GM11168 (cell line): ENCODE results near the gene CDC20B.
"Not testable (repeated sequence)": the region's sequence is repeated elsewhere in the genome, so short reads cannot be mapped to it uniquely, and the experiment has no call there.

Experiments used
- in situ Hi-C: fragments of 300-500 bp; cut with MboI; formaldehyde crosslinking; loops from one replicate; pipeline ENCODE4 v1.12.0; 2022; ENCODE audit warnings: low sequenced_read_pairs; ENCODE audit not compliant: unreplicated experiment

CDC20B gene

DNA sequence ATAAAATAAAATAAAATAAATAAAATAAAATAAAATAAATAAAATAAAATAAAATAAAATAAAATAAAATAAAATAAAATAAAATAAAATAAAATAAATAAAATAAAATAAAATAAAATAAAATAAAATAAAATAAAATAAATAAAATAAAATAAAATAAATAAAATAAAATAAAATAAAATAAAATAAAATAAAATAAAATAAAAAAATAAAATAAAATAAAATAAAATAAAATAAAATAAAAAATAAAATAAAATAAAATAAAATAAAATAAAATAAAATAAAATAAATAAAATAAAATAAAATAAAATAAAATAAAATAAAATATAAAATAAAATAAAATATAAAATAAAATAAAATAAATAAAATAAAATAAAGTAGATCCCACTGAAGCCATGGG, 67.0 kb downstream of the CDC20B start:
- in situ Hi-C loops, result not testable (repeated sequence)

DNA sequence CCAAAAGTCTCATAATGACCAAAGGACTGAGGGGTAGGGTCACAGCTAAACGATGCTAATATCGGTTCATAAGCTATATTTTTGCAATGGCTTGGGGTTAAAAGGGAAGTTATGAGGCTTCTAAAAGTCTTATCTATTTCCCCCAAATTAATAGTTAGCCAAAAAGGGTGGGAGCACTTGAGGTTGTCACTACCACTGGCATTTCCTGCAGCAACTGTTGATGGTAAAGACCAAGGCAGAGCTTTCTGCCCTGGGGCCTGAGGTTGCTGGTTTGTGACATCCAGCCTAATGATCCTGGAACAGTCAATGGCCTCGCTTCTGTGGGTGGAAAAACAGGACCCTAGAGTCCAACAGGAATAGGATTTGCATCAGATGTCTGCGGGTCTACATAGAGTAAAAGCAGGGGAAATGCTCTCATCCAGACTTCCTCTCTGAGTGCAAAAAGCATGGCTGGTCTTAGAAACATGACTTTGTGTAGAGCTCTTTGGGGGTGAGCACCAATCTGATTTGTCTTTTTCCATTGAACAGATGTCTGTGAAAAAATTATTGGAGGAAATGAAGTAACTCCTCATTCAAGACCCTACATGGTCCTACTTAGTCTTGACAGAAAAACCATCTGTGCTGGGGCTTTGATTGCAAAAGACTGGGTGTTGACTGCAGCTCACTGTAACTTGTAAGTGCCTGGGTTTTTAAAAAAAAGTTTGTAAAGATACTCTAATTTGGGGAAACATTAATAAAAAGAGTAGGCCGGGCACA, 67.9 kb downstream of the CDC20B start:
- in situ Hi-C loops, result no loop called here

DNA sequence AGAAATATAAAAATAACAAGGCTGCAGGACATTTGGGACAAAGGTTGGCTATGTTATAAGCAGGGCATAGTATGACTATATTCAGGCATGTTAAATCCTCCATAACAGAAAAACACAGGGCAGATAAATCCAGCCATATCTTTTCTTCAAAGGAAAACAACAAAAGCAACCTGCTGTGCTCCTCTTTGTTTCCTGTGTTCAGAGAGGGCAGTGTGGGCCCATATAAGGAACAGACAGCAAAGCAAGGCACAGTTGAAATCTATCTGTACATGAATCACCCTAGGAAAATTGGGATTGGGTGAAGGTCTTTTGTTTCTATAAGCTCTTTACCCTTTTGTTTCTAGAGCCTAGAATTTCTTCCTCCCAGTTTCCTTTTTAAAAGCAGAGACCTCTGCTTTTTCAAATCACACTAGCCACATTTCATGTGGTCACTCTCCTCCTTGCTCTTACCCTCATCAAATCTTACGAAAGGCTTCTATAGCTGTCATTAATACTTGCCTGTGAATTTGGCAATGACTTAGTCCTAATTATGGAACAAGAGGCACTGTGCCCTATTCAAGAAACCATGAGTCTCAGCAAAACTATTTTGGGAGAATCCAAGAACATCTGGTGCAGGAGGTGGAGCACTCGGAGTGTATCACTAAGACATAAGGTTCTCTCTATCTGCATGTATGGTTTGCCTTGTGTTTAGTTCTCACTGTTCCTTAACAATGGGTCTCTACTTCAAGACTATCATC, 68.8 kb downstream of the CDC20B start:
- in situ Hi-C loops, result no loop called here

DNA sequence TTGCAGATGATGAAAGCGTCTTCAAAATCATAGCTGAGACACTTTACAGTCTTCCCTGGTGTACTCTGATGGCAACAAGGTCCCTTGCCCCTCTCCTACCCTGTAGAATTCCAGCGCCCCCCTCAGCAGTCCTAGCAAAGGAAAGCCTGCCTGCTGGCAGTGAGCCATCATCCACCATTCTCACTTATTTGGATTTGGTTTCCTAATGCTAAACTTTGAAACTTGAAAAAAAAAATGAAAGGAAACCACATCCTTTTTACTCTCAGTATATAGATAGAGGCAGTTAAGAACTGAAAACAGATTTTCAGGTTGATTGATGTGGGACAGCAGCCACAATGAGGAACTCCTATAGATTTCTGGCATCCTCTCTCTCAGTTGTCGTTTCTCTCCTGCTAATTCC, 70.6 kb downstream of the CDC20B start, which contains the start of gene GZMA:
Gene GZMA (plus strand): TSS at position 299 of the 400 bp plus-strand sequence. CDS start 37 bp downstream, at position 336.
- in situ Hi-C loops, result no loop called here

DNA sequence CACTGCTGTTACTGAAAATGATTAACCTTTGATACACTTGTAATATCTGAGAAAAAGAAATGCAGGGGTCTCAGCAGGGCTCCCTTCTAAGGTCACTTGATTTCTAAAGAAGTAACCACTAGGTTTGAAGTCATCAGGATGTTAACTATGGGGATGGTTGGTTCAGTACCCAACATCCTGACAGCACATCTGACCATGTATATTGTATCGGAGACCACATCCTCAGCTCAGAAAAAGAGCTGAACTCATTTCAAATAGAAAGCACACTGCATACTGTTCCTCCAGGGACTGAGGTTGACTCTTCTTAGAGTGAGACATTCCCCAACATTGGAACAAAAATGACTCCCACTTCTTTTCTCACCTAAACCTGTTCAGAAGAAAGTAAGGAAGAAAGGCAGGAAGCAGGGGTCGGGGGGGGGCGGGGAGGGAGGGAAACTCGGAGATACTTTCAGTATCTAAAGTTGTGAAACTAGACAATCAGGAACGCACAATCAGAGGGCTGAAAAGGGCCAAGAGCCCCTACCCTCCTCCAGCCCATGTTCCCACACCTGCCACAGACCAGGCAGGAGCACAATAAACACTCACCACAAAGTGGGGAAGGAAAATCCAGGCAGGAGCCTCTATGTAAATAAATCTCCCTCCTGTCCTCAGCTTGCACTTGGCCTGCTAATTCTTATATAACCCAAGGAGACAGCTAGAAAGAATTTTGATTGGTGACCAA, 71.3 kb downstream of the CDC20B start:
- in situ Hi-C loops, result no loop called here

DNA sequence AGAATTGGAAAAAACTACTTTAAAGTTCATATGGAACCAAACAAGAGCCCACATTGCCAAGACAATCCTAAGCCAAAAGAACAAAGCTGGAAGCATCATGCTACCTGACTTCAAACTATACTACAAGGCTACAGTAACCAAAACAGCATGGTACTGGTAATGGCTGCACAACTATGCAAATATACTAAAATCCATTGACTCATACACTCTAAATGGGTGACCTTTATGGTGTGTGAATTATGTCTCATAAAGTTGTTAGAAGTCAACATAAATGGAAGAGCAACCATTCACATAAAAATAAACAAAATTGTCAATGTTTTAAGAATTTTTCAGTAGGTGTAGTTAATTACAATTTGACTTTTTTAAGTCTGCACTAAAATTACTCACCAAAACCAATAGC, 71.8 kb downstream of the CDC20B start:
- in situ Hi-C loops, result not testable (repeated sequence)

DNA sequence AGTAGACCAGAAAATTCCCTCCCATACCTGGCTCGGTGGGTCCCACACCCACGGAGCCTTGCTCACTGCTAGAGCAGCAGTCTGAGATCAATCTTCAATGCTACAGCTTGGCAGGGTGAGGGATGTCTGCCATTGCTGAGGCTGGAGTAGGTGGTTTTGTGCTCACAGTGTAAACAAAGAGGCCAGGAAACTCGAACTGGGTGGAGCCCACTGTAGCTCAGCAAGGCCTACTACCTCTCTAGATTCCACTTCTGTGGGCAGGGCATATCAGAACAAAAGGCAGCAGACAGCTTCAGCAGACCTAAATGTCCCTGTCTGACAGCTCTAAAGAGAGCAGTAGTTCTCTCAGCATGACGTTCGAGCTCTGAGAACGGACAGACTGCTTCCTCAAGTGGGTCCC, 76.1 kb downstream of the CDC20B start:
- in situ Hi-C loops, result no loop called here

DNA sequence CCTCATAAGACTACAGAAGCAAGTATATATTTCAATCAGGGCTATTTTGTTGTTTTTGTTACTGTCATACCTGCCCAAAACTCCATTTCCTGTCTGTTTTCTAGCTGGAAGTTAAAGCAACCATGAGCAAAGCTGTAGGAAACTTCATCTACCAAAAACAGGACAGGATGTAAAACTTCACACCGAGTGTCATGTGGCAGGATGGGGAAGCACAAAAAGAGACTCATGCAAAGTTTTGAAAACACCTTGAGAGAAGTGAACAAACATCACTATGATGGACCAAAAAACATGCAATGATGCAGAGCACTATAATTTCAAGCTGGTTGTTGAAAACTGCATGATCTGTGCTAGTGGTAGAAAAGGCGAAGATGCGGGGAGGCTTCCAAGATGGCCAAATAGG, 76.8 kb downstream of the CDC20B start:
- in situ Hi-C loops, result no loop called here

DNA sequence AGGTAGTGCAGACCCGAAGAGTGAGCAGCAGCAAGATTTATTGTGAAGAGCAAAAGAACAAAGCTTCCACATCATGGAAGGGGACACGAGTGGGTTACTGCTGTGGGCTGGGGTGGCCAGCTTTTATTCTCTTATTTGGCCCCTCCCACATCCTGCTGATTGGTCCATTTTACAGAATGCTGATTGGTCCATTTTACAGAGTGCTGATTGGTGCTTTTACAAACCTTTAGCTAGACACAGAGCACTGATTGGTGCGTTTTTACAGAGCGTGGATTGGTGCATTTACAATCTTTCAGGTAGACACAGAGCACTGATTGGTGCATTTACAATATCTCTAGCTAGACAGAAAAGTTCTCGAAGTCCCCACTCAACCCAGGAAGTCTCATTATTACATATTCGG, 82.0 kb downstream of the CDC20B start:
- in situ Hi-C loops, result not testable (repeated sequence)

DNA sequence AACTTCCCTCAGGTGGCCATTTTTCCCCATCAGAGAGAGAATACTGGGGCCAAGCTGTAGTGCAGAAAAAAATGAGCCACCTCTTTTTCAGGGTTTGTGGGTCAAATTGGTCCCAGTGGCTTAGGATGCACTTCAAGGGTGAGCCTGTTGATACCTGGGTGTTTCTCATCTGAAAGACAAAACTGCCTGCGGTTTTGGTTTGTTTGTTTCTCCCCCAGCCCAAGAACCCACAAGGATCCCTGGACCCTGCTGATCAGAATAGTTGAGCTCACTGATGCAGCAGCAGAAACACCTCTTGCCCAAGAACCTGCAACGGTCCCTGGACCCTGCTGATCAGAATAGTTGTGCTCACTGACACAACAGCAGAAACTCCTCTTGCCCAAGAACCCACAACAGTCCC, 83.7 kb downstream of the CDC20B start:
- in situ Hi-C loops, result not testable (repeated sequence)

DNA sequence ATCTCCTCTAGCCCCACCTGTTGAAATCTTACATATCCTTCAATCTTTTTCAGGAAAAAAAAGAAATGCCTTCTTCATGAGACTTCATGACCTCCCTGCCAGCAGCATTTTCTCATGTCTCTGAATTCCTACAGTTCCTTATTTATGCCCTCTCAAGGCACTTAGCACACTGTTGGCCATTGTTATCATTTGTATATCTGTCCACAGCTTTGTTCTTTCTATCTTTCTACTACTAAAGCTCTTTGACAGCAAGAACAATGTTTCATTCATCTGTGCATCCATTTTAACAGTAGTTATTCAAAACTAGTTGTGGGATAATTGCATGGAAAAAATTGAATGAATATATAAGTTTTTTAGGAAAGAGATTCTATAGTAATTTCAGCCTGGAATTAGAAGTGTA, 91.4 kb downstream of the CDC20B start:
- in situ Hi-C loops, result no loop called here

DNA sequence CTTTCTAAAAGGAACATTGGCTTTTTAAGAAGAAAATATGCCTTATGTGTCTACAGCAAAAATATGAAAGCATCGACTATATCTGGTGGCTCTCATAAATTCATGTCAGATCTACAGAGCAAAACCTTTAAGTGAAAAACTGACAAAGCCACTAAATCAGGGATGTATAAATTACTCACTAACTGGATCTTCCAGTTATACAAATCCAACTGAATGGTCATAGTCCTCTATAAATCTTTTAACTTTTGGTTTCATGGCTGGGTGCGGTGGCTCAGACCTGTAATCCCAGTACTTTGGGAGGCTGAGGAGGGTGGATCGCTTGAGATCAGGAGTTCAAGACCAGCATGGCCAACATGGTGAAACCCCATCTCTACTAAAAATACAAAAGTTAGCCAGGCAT, 99.8 kb downstream of the CDC20B start:
- in situ Hi-C loops, result no loop called here

DNA sequence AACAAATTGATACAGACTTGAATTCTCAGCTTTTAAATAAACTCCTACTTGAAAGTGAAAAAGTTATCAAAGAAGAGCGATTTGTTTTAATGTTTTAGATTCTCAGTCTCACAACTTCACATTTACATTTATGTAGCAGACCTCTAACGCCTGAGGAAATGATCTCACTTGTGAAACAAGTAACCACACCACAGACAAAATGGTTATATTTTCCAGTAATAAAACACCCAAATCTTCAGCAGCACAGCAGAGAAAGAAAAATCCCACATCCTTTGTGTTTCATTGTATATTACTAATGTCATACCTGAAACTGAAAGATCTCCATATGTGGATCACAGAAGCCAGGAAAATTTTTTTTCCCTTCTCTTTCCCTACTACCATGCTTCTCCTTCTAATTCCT, 100.3 kb downstream of the CDC20B start:
- in situ Hi-C loops, result no loop called here

DNA sequence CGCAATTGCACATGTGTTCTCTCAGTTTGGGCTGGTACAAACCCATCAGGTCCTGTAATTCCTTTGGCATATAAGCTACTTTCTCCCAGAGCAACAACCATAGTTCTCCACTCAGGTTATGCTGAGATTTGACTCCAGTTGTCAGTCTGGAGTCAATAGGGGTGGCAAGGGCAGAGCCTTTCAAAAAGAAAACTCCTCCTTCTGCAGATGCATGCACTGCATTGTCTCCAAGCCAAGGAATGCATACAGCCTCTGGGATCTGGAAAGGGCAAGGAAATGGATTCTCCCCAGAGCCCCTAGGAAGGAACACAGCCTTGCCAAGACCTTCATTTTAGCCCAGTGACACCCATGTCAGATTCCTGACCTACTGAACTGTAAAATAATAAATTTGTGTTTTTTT, 101.6 kb downstream of the CDC20B start:
- in situ Hi-C loops, result no loop called here

DNA sequence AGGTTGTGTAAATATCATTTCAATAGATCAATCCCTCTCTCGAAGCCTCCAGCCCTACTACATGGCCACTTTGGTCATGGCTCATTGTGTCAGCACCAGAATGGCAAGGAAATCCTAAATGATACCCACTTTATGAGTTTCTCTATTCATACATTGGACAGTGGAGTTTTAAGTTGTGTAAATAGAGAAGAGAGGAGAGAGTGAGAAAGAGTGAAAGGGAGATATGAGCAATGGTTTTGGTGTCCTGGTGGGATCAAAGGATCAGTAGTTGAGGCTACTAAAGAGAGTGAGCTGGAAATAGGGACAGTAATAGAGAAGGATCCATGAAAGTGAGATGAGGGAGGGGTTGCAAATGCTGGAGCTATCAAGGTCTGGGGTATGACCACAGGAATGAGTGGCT, 102.0 kb downstream of the CDC20B start:
- in situ Hi-C loops, result no loop called here

DNA sequence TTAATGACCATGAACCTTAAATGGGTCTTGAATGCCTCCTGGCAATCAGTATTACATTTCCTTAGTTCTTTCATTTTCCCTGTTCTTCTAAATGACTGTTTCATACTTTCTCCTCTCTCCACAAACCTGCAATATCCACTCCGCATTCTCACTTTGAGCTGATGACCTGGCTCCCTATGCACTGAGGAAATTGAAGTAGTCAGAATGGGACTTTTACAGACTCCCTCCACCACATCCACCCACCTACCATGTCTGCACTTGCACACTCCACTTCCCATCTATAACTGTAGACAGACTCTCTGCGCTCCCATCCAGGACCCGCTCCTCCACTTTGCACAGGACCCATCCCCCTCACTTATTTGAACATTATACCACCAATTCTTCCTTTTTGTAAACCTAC, 106.7 kb downstream of the CDC20B start:
- in situ Hi-C loops, result no loop called here

DNA sequence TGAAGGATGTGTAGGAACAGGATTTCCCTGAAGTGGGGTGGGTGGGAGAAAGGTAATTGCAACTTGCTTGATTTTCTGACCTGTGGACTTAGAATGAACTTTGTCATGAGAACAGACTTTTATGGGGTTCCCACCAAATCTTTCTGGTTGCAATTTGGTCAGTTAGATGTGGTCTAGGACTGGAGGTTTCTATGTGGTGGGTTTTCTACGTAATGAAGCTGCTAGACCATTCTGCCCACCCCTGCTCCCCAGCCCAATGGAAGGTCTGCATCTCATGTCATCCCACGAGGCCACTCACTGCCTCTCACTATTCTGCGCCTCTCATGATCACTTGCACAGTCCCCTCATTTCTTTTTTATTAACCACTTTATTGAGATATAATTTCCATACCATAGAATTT, 108.5 kb downstream of the CDC20B start:
- in situ Hi-C loops, result no loop called here

DNA sequence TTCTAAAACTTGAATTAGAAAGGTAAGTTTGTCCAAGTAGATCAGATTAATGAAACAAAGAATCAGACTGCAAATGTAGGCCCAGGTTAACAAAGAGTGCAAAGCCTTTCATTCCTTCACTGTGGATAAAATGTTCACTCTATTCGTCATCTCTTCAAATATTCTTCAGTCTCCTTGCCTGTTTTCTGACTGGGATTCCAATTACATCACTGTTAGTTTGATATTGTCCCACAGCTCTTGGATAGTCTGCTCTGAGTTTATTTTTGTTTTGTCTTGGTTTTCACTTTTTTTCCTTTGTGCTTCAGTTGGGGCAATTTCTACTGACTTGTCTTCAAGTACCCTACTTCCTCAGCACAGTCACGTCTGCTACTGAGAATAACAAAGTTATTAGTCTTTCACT, 109.1 kb downstream of the CDC20B start:
- in situ Hi-C loops, result no loop called here

DNA sequence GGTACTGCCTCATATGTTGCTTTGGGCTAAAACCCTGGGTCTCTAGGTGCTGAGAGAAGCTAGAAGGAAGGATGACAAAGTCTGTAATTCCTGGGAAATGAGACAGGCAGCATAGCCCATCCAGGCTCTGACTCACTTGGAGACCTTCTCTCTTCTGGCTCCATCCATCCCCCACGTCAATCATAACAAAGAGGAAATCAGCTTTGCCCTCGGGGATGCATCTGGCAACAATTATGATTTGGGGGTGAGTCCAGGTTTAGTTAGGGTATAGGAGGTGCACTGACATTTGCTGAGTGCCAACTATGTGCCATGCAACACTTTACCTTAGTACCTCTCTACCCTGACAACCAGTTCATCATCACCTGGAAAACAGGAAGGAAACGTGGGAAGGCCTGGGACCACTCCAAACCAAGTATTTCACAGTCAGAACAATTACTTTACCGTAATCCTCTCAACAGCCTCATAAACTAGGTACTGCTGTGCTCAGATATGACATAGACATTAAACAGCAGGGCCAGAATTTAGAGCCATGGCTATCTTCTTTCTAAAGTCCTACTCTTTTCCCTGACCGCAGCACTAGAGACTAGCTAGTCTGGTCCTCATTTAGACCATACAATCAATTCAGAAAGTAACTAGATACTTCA, 109.6 kb downstream of the CDC20B start:
- in situ Hi-C loops, result no loop called here
